Inferior parietal cortex (tissue), 1 donor: ENCODE measurements around the gene RAB6D.
"Not testable (repeated sequence)": the region's sequence is repeated elsewhere in the genome, so short reads cannot be mapped to it uniquely, and the experiment has no call there.

ENCODE experiments used
- DNase-seq: peaks from one replicate; pipeline ENCODE4 v3.0.0-alpha.2; 2016; ENCODE audit errors: extremely low spot score

The RAB6D gene

GRCh38 chr2:131366643-131367042 is 2.7 kb upstream of the RAB6D start:
- no peak for DNase-seq

- no peak for DNase-seq
These were observed 1.5 kb upstream of the RAB6D start for GRCh38 chr2:131365452-131365851.

GRCh38 chr2:131363213-131363612 is 755 bp downstream of the RAB6D start:
- peak; percentile 29 for DNase-seq

- not testable (repeated sequence) for DNase-seq
These were observed 2.2 kb downstream of the RAB6D start for GRCh38 chr2:131361773-131362172.

GRCh38 chr2:131353167-131353697 is 10.7 kb downstream of the RAB6D start:
- not testable (repeated sequence) for DNase-seq

DNA sequence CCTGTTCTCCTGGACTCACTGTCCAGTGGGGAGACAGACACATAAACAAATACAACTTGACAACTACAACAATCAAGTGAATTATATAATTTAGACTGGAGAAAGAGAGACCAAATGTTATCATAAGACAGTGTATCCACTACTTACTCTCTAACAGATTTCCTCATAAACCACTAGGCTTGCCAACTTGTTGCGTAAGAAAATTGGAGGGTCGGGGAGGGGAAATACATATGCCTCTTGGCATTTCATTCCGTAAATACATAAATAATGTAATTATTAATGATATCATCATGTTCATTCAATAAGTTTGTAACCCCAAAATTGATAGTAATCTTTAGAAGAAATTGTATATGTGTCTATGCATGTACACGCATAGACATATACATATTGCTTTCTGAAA is 14.9 kb downstream of the RAB6D start:
- DNase-seq = no peak

DNA sequence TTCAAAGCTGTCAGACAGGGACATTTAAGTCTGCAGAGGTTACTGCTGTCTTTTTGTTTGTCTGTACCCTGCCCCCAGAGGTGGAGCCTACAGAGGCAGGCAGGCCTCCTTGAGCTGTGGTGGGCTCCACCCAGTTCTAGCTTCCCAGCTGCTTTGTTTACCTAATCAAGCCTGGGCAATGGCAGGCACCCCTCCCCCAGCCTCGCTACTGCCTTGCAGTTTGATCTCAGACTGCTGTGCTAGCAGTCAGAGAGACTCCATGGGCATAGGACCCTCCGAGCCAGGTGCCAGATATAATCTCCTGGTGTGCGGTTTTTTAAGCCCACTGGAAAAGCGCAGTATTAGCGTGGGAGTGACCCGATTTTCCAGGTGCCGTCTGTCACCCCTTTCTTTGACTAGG is 16.9 kb downstream of the RAB6D start:
- not testable (repeated sequence) for DNase-seq

- not testable (repeated sequence) for DNase-seq
These were observed 24.7 kb downstream of the RAB6D start for GRCh38 chr2:131339307-131339706.

- peak; percentile 38 for DNase-seq
These were observed 28.6 kb downstream of the RAB6D start for GRCh38 chr2:131335319-131335718.

DNA sequence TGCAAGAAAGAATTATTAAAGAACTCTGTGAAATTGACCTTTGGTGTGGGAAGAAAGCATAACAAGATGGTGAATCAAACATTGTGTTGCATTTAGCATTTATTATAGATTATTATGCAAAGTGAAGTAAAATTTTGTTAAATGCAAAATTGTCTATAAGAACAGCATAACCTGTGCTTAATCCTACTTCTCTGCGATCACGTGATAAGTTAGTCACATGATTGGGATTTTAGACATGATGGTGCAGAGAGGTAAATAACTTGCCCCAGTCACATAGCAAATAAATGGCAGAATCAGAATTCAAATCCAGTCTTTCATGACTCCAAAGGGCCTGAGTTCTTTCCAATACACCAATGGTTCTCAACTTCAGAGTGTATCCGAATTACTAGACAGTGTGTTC is 31.3 kb downstream of the RAB6D start:
- not testable (repeated sequence) for DNase-seq

DNA sequence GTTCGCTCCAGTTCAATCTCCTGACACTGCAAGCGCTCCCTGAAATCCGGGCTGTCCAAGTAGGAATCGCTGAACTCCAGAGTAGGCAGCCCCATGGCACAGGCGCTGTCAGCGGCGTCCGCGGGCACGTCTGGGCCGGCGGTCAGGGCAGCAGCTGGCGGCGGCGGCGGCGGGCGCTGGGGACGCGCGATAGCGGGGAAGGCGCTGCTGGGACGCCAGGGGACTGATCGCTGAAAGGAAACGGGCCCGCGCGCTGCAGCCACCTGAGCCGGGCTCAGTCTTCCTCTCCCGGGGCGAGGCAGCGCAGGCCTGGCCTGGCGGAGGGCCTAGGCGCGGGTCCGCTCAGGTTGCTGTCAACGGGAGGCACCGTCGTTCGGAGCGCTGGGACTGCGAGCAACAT is 33.0 kb downstream of the RAB6D start:
- DNase-seq = not testable (repeated sequence)

GRCh38 chr2:131322209-131322608 is 41.8 kb downstream of the RAB6D start:
- no peak for DNase-seq

GRCh38 chr2:131321344-131321743 is 42.6 kb downstream of the RAB6D start:
- not testable (repeated sequence) for DNase-seq

- not testable (repeated sequence) for DNase-seq
These were observed 53.0 kb downstream of the RAB6D start for GRCh38 chr2:131311001-131311400.
